Loucy (cell line): ENCODE results near the gene UBR1.
"Not testable (repeated sequence)": the region's sequence is repeated elsewhere in the genome, so short reads cannot be mapped to it uniquely, and the experiment has no call there.

Experiments
- H2AFZ ChIP-seq: fragments of 200-600 bp; sonication (generic); 2 replicates; pipeline ENCODE4 v1.6.0; 2016; ENCODE audit warnings: antibody characterized with exemption, mild to moderate bottlenecking, low read length, moderate library complexity
- H3F3A ChIP-seq: fragments of 200-600 bp; 2 replicates; pipeline ENCODE4 v1.6.0; 2016; ENCODE audit warnings: antibody characterized with exemption, low read depth, mild to moderate bottlenecking
- H3K27me3 ChIP-seq: fragments of 200-600 bp; sonication (generic); 2 replicates; pipeline ENCODE4 v1.6.1; 2014; ENCODE audit warnings: low read length, mild to moderate bottlenecking; ENCODE audit not compliant: insufficient read depth, poor library complexity, severe bottlenecking
- H3K36me3 ChIP-seq: fragments of 200-600 bp; sonication (generic); 2 replicates; pipeline ENCODE4 v1.6.1; 2016; ENCODE audit warnings: low read length; ENCODE audit not compliant: insufficient read depth
- H3K4me1 ChIP-seq: fragments of 200-600 bp; sonication (generic); 2 replicates; pipeline ENCODE4 v1.5.1; 2014; ENCODE audit warnings: low read length, mild to moderate bottlenecking; ENCODE audit not compliant: insufficient read depth, poor library complexity, severe bottlenecking
- H3K4me2 ChIP-seq: fragments of 200-600 bp; sonication (generic); 2 replicates; pipeline ENCODE4 v1.6.0; 2014; ENCODE audit warnings: antibody characterized with exemption, low read length, low read depth, mild to moderate bottlenecking; ENCODE audit not compliant: poor library complexity, severe bottlenecking
- H3K4me3 ChIP-seq: fragments of 200-600 bp; sonication (generic); 2 replicates; pipeline ENCODE4 v1.5.1; 2014; ENCODE audit warnings: low read length, mild to moderate bottlenecking, mixed read lengths; ENCODE audit not compliant: poor library complexity, severe bottlenecking
- H3K79me2 ChIP-seq: fragments of 200-600 bp; sonication (generic); 2 replicates; pipeline ENCODE4 v1.6.1; 2014; ENCODE audit warnings: low read length; ENCODE audit not compliant: insufficient read depth
- H3K9ac ChIP-seq: fragments of 200-600 bp; sonication (generic); 2 replicates; pipeline ENCODE4 v1.6.0; 2014; ENCODE audit warnings: mild to moderate bottlenecking, low read depth, low read length, moderate library complexity; ENCODE audit not compliant: poor library complexity, severe bottlenecking
- H3K9me2 ChIP-seq: fragments of 200-600 bp; sonication (generic); replicated peaks from 2 replicates; pipeline ENCODE4 v1.6.1; 2016; ENCODE audit warnings: low read depth, low read length, mixed read lengths
- H3K9me3 ChIP-seq: fragments of 200-600 bp; sonication (generic); 2 replicates; pipeline ENCODE4 v1.6.1; 2014; ENCODE audit warnings: mild to moderate bottlenecking, antibody characterized with exemption, low read length, low read depth; ENCODE audit not compliant: insufficient read depth
- H4K20me1 ChIP-seq: fragments of 200-600 bp; sonication (generic); 2 replicates; pipeline ENCODE4 v1.6.0; 2014; ENCODE audit warnings: antibody characterized with exemption, low read length, mild to moderate bottlenecking; ENCODE audit not compliant: insufficient read depth, poor library complexity, severe bottlenecking
- EZH2phosphoT487 ChIP-seq: fragments of 200-600 bp; IDR thresholded peaks from 2 replicates; pipeline ENCODE4 v1.6.1; 2018; ENCODE audit warnings: antibody characterized with exemption, mild to moderate bottlenecking, moderate library complexity, borderline replicate concordance
- TF ChIP-seq, protein P1 (sequence below): fragments of 200-600 bp; sonication (generic); conservative IDR thresholded peaks from 2 replicates; pipeline ENCODE4 v1.5.1; 2014; ENCODE audit warnings: mild to moderate bottlenecking, antibody characterized with exemption, low read length

Gene UBR1

DNA sequence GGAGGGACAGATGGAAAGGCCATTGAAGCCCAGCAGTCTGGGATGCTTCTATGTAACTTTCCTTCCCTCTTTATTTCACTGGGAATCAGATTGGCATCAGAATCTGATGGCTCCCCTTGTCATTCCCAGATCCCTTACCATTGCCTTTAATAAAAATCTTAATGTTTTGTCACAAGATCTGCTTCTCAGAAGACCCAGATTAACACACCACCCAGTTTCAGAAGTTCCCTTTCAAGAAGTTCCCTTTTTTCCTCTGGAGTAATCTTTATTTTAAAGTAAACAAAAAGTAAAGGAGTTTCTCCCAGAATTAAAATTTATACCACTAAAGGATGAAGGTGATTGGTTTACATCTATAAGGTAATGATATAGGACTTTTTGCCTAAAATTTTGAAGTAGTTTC, 76.4 kb downstream of the UBR1 start:
- Histone ChIP-seq H3K4me1 (no peaks in the 10 kb centered on the region), H3K79me2 (no peaks in the 10 kb centered on the region), H3K4me2 (no peak overlapping the region), H3K9me3 (no peaks in the 10 kb centered on the region), H3K9me2 (no peaks in the 10 kb centered on the region), H3F3A (no peaks in the 10 kb centered on the region), H4K20me1 (no peaks in the 10 kb centered on the region), H3K36me3 (peaks cover 72% of the 10 kb centered on the region), H3K27me3 (no peaks in the 10 kb centered on the region), H3K4me3 (no peak overlapping the region), H3K9ac (no peak overlapping the region), H2AFZ (no peak overlapping the region)
- TF ChIP-seq, protein P1, sequence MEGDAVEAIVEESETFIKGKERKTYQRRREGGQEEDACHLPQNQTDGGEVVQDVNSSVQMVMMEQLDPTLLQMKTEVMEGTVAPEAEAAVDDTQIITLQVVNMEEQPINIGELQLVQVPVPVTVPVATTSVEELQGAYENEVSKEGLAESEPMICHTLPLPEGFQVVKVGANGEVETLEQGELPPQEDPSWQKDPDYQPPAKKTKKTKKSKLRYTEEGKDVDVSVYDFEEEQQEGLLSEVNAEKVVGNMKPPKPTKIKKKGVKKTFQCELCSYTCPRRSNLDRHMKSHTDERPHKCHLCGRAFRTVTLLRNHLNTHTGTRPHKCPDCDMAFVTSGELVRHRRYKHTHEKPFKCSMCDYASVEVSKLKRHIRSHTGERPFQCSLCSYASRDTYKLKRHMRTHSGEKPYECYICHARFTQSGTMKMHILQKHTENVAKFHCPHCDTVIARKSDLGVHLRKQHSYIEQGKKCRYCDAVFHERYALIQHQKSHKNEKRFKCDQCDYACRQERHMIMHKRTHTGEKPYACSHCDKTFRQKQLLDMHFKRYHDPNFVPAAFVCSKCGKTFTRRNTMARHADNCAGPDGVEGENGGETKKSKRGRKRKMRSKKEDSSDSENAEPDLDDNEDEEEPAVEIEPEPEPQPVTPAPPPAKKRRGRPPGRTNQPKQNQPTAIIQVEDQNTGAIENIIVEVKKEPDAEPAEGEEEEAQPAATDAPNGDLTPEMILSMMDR = no peak
- TF ChIP-seq EZH2phosphoT487 = no peak

DNA sequence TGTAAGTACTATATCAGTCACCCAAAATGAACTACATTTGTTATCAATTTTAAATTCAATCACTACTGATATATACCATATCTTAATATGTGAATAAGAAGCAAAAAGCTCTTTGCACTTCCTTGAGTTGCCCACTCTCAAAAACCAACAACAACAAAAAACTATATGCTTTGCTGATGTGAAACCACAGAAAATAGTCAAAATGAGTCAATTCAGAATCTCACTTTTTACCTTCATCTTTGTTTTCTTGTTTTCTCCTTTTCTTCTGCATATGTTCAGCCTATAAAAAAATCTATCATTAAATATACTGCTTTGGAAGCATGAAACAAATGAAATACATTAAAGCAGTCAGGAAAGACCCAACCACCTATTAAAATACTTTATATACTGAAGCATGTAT, 80.7 kb downstream of the UBR1 start:
- H4K20me1 ChIP-seq = no peaks in the 10 kb centered on the region
- no peak overlapping the region for H3K9ac ChIP-seq
- H3K9me3 ChIP-seq = no peaks in the 10 kb centered on the region
- no peaks in the 10 kb centered on the region for H3K9me2 ChIP-seq
- no peak overlapping the region for H3K4me3 ChIP-seq
- H2AFZ ChIP-seq = no peak overlapping the region
- no peaks in the 10 kb centered on the region for H3F3A ChIP-seq
- no peaks in the 10 kb centered on the region for H3K27me3 ChIP-seq
- H3K4me2 ChIP-seq = no peak overlapping the region
- peaks cover 85% of the 10 kb centered on the region for H3K36me3 ChIP-seq
- TF ChIP-seq EZH2phosphoT487 = no peak
- TF ChIP-seq, protein P1 = no peak
- no peaks in the 10 kb centered on the region for H3K4me1 ChIP-seq
- no peaks in the 10 kb centered on the region for H3K79me2 ChIP-seq

DNA sequence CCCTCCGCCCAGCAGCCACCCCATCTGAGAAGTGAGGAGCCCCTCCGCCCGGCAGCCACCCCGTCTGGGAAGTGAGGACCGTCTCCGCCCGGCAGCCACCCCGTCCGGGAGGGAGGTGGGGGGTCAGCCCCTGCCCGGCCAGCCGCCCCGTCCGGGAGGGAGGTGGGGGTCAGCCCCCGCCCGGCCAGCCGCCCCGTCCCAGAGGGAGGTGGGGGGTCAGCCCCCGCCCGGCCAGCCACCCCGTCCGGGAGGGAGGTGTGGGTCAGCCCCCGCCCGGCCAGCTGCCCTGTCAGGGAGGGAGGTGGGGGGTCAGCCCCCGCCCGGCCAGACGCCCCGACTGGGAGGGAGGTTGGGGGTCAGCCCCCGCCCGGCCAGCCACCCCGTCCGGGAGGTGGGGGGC, 91.2 kb downstream of the UBR1 start:
- H3K9me2 ChIP-seq, H3K36me3 ChIP-seq, H3K79me2 ChIP-seq, H3K9ac ChIP-seq, H3K4me1 ChIP-seq, H3K9me3 ChIP-seq, H3K4me3 ChIP-seq, H3K27me3 ChIP-seq, H3F3A ChIP-seq, H2AFZ ChIP-seq, H4K20me1 ChIP-seq, H3K4me2 ChIP-seq: not testable (repeated sequence)

DNA sequence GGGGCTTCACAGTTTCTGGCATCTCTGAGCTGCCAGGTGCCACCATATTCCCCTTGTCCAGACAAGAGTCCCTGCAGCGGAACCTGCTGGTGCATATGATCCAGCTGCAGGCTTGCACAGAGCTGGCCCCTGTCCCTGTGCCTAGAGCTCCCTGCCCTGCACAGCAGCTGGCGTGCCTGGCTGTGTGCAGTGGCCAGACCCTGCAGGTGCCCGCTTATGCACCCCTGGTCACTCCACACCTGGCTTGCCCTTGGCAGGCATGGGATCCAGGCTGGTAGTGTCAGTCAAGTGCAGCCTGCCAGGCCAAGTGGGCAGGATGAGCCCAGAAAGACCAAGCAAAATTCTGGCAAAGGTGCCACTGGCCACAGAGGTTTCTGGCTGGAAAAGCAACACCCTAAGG, 96.6 kb downstream of the UBR1 start:
- Histone ChIP-seq H3K9me3 (no peaks in the 10 kb centered on the region; the same call in 1 of the 2 replicates), H3K79me2 (no peaks in the 10 kb centered on the region), H3K9me2 (no peaks in the 10 kb centered on the region), H4K20me1 (no peaks in the 10 kb centered on the region), H3K36me3 (peaks cover 31% of the 10 kb centered on the region; the same call in 1 of the 2 replicates), H3K9ac (no peak overlapping the region), H3K27me3 (no peaks in the 10 kb centered on the region), H3K4me1 (no peaks in the 10 kb centered on the region), H3K4me2 (no peak overlapping the region), H3F3A (no peaks in the 10 kb centered on the region), H3K4me3 (no peak overlapping the region), H2AFZ (no peak overlapping the region)
- TF ChIP-seq, protein P1 = no peak
- TF ChIP-seq EZH2phosphoT487 = no peak
